NCI-H2171 (cell line): ENCODE data around the gene MEGF8.

ENCODE experiments used
- DNase-seq: peaks from one replicate; lab custom pipeline; 2025; lab: John Stamatoyannopoulos, UW

MEGF8 gene

GRCh38 chr19:42306646-42307045 is 18.8 kb upstream of the MEGF8 start:
- DNase-seq = no peak

GRCh38 chr19:42309686-42310085 is 15.7 kb upstream of the MEGF8 start:
- no peak for DNase-seq

- DNase-seq = no peak
Measured at GRCh38 chr19:42311657-42312056, 13.8 kb upstream of the MEGF8 start.

- DNase-seq = no peak
Measured at GRCh38 chr19:42312370-42312769, 13.1 kb upstream of the MEGF8 start.

- peak; percentile 67 for DNase-seq
Measured at GRCh38 chr19:42313096-42313839, 12.2 kb upstream of the MEGF8 start, which contains the start of gene TMEM145. TSS of gene TMEM145 (plus strand) at chr19:42313309. CDS start at chr19:42313377, 68 bp downstream.

- no peak for DNase-seq
Measured at GRCh38 chr19:42313840-42314755, 11.3 kb upstream of the MEGF8 start.

GRCh38 chr19:42315024-42315423 is 10.4 kb upstream of the MEGF8 start:
- no peak for DNase-seq

- DNase-seq = peak; percentile 21
Measured at GRCh38 chr19:42316223-42317211, 8.9 kb upstream of the MEGF8 start.

GRCh38 chr19:42317535-42317934 is 7.9 kb upstream of the MEGF8 start:
- DNase-seq = no peak

GRCh38 chr19:42322305-42322704 is 3.1 kb upstream of the MEGF8 start:
- DNase-seq = no peak

- no peak for DNase-seq
Measured at GRCh38 chr19:42323473-42323851, 2.0 kb upstream of the MEGF8 start.

GRCh38 chr19:42323852-42324654 is 1.4 kb upstream of the MEGF8 start:
- DNase-seq = no peak

GRCh38 chr19:42324655-42325307 is 654 bp upstream of the MEGF8 start:
- no peak for DNase-seq

GRCh38 chr19:42325896-42326771 is 699 bp downstream of the MEGF8 start:
- no peak for DNase-seq

GRCh38 chr19:42326969-42327368 is 1.5 kb downstream of the MEGF8 start:
- DNase-seq = no peak

- no peak for DNase-seq
Measured at GRCh38 chr19:42327381-42327780, 1.9 kb downstream of the MEGF8 start.

- DNase-seq = no peak
Measured at GRCh38 chr19:42328106-42328505, 2.7 kb downstream of the MEGF8 start.

- no peak for DNase-seq
Measured at GRCh38 chr19:42328854-42329253, 3.4 kb downstream of the MEGF8 start.

- peak; percentile 78 for DNase-seq
Measured at GRCh38 chr19:42330241-42330711, 4.8 kb downstream of the MEGF8 start.
